Stimulated activated CD4-positive, alpha-beta T cell treated with anti-CD3 and anti-CD28 coated beads, Interleukin-15, amount 100 ng/mL, for 48 hours (primary cell): ENCODE data around the gene WASHC2A.
"Not testable (repeated sequence)": the region's sequence is repeated elsewhere in the genome, so short reads cannot be mapped to it uniquely, and the experiment has no call there.

Experiments used
- DNase-seq, 2 donors: peaks; one replicate each; pipeline ENCODE4 v3.0.0-alpha.2; 2020; ENCODE audit warnings: low read depth in 2 of 2

Gene WASHC2A

GRCh38 chr10:50067546-50068351 lies at the start of gene WASHC2A:
Gene WASHC2A, plus strand, starts transcription at chr10:50067954. Its CDS starts 52 bp downstream, at chr10:50068006.
- peak; percentile 78 to 90 for DNase-seq

GRCh38 chr10:50019279-50019678 lies 48.5 kb upstream of the WASHC2A start:
- DNase-seq, result not testable (repeated sequence)

DNA sequence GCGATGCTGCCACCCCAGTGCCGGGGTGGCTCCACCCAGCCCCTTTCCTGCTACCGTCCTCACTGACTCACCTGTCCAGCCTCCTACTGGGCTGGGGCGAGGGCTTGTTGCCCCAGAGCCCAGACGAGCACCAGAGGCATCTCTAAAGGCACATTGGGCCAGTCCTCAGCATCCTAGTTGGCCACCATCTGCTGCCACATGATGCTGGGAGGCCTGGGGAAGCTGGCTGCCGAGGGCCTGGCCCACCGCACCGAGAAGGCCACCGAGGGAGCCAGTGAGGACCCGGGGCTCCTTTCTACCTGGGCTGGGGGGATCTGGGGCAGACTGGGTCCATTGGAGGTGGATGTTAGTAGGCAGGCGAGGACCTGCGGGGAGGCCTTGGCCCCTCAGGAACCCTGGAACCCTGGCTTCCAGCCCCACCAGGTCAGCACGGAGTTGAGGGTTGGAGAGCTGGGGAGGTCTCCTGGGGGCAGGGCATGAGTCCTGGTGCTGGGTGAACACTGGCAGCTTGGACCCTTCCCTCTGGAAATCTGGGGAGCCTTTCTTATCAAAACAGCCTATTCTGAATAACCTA lies 47.2 kb upstream of the WASHC2A start:
- DNase-seq, result not testable (repeated sequence)

GRCh38 chr10:50021646-50022045 lies 46.1 kb upstream of the WASHC2A start:
- DNase-seq, result no peak

DNA sequence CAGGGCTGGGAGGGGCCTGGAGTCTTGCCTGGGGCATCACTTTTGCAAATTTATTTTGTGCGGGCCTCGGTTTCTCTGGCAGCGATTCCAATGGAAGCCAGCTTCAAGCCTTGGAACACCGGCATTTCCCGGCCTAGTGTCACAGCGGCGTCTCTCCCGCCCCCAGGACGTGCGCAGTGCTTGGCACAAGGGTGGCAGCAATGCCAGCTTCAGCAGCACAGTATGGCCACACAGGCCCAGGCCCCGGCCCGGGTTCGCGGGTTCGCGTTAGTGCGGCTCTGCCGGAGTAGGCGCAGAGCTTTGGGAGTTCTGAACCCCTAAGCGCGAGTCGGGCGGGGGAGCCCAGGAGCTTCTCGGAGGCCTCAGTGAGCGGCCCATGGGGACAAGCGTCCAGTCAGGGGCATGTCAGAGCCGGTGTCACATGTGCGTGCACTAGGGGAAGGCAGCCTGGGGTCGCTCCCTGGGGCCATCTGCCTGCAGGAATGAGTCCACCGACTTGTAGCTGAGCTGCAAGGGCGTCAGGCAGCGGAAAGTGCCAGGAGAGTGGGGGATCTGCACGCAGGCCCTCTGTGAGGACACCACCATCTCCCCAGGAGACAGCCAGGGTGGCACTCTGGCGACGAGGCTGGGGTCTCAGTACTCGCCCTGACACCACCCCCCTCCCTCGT lies 42.9 kb upstream of the WASHC2A start:
- not testable (repeated sequence) for DNase-seq

- DNase-seq, result no peak
Measured at GRCh38 chr10:50025627-50026026, 42.1 kb upstream of the WASHC2A start.

DNA sequence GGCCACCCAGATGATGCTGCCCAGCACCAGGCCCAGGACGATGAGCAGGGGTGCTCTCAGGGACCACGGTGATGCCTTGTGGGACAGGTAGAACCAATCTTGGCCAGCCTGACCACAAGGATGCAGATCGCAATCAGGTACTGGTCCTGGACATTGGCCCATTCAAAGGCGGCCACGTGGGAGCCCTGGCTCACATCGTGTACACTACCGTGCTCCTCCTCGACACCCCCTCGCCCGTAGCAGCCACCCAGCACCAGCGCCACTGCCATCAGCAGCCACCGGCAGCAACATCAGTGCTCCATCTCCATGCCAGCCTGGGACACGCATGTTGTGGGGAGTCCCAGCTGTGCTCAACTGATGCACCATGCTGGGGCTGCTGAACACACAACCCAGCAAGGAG lies 40.6 kb upstream of the WASHC2A start:
- DNase-seq, result no peak

DNA sequence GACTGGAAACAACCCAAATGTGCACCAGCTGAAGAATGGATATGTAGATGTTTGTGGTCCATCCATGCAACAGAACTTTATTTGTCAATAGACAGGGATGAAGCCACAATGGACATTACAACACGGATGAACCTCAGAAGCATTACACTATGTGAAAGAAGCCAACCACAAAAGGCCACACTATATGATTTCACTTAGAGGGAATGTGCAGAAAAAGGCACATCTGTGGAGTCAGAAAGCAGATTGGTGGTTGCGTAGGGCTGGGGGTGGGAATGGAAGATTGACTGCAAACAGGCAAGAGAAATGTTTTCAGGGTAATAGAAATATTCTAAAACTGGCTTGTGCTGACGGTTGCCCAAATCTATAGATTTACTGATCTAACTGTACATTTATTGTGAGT lies 34.3 kb upstream of the WASHC2A start:
- no peak for DNase-seq

DNA sequence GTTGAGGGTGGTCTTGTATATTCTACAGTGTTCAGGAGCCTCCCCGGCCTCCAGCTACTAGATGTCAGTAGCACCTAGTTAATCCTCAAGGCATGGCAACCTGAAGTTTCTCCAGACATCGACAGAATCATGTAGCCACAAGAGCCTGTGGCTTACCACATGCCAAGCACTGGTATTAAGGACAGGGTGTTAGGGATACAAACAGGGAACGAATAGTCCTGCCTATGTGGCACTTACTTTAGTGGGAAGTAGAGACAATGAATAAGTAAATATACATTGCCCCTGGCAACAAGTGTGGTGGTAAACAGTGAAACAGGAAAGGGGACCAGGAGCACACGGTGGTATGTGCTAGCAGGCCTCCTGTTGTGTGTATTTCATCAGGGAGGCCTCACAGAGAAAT lies 32.4 kb upstream of the WASHC2A start:
- DNase-seq, result not testable (repeated sequence)

- DNase-seq, result no peak
Measured at GRCh38 chr10:50044941-50045664, 22.7 kb upstream of the WASHC2A start.

DNA sequence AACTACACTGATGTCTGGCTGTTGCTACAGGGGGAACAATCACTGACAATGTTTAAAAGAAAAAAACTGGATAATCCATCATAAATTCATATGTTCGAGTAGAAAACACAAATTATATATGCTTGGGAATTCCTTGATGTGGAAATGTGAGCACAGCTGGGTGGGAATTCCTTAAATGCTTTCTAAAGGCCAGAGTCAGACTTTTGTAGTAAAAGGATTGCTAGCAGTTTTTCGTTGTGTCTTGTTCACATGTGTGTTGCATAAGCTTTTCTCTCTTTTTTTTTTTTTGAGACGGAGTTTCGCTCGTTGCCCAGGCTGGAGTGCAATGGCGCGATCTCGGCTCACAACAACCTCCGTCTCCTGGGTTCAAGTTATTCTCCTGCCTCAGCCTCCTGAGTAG lies 21.3 kb upstream of the WASHC2A start:
- DNase-seq, result not testable (repeated sequence)

DNA sequence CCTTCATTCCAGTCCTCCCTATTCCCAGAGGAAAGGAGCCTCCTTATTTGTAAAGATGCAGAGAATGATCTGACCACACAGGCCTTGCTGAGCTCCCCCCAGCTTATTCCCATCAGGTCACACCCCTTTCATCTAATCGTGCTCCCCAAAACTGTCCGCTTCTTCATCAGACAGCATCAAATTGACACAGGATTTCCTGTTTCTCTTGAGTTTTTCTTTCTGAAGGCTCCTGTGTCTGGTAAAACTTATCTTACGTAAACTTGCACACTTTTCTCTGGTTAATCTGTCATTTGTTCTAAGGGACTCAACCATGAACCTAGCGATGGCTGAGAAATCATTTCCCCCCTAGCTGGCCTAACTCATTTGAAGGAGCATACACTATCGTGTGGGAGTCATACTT lies 20.2 kb upstream of the WASHC2A start:
- DNase-seq, result not testable (repeated sequence)

- not testable (repeated sequence) for DNase-seq
Measured at GRCh38 chr10:50051995-50052660, 15.6 kb upstream of the WASHC2A start.

DNA sequence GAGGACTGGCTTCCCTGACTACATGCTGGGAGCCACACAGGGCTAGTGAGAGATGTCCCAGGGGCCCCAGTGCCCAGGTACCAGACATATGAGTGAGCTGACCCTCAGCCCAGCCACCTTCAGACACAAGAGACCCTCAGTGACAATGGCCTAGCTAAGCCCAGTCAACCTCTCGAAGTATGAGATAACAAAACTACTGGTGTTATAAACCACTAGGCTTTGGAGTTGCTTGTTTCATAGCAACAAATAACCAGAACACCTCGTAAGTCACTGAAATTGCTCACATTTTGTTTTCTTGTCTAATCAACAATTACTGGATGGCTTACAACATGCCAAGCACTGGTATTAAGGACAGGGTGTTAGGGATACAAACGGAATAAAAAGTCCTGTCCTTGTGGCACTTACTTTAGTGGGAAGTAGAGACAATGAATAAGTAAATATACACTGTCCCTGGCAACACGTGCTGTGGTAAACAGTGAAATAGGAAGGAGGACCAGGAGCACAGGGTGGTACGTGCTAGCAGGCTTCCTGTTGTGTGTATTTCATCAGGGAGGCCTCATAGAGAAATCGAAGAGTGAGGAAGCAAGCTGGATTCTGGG lies 14.9 kb upstream of the WASHC2A start:
- not testable (repeated sequence) for DNase-seq

DNA sequence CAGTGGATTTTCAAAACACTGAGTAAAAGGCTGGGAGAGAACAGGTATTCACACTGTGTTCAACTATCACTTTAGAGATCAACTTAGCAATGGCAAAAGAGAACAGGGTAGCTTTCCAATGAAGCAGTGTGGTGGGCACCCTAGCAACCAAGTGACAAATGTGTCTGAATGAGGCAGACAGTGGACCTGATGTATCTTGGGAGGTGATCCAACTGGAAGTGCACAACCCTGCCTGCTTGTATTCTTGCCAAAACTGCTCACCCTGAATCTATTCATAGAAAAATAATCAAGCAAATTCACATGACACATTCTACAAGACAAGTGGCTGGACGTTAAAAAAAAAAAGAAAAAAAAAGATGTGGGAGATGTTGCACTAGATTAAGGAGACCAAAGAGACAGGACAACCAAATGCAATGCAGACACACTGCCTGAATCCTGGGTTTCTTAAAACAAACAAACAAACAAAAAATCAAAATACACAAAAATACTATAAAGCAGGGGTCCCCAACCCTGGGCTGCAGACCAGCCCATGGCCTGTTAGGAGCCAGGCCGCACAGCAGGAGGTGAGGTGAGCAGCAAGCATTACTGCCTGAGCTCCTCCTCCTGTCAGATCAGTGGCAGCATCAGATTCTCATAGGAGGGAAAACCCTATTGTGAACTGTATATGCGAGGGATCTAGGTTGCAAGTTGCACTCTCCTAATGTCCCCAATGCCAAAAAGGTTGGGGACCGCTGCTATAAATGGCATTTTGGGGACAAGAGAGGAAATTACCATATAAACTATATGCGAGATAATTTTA lies 12.1 kb upstream of the WASHC2A start:
- not testable (repeated sequence) for DNase-seq

GRCh38 chr10:50056654-50057053 lies 11.1 kb upstream of the WASHC2A start:
- not testable (repeated sequence) for DNase-seq

- not testable (repeated sequence) for DNase-seq
Measured at GRCh38 chr10:50058727-50059126, 9.0 kb upstream of the WASHC2A start.

DNA sequence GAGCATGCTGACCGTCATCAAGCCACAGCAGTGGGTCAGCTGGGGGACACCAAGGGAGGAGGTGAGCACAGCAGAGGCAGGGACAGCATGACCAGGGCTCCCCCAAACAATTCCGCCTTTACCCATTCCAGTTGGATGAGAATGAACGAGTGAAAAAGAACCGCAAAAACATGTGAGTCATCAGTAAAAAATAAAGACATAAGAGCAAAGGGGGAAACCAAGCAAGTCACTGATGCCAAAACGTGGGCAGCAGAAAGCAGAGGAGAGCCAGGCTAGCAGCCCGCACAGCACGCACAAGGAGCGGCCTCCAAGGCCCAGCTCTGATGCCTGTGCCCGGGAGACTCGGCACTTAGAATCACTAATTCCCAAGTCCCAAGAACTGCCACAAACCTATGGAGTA lies 7.8 kb upstream of the WASHC2A start:
- not testable (repeated sequence) for DNase-seq

DNA sequence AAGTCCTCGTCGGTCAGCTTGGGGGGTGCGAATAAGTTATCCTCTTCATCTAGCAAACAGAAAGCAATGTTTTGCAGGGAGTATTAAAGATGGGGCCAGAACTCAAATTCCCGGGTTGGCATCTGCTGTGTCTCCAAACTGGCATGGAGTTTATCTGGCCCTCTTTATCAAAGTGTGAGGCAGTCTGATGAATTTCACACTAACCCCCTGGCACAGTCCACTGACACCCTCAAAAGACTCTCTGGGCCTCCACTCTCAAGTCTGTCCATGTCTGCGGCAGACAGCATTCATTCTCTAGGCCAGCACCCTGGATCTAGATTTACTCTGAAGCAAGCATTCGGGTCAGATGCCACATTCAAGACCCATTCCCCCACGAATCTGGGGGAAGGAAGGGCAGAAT lies 6.2 kb upstream of the WASHC2A start:
- not testable (repeated sequence) for DNase-seq

DNA sequence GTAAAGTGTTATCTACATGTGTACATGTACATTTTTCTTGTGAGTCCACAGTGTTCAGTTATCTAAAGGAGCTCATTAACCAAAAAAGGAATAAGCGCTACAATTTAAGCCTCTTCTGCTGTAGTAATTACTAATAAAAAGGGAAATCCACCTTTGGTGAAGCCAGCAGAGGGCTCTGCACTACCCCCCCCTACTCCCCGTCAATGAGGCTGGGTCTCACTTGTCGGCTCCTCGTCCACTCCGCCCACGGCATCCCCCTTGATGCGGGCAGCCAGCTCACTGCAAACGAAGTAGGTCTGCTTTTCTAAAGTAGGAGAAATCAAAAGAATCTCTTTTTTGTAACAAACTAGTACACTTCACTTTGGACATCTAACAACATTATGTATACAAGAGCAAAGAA lies 4.7 kb upstream of the WASHC2A start:
- DNase-seq, result no peak
